Stimulated activated CD4-positive, alpha-beta T cell treated with anti-CD3 and anti-CD28 coated beads, Interleukin-1b, Interleukin-23, amount 100 ng/mL, for 48 hours (primary cell): ENCODE measurements around the gene FAM110C.
A peak's percentile ranks its signal among the peaks of the same experiment; 100 is the strongest.
"Not testable (repeated sequence)": the region's sequence is repeated elsewhere in the genome, so short reads cannot be mapped to it uniquely, and the experiment has no call there.

Experiments used
- DNase-seq: peaks from one replicate; pipeline ENCODE4 v3.0.0-alpha.2; 2020

The FAM110C gene

GRCh38 chr2:46471-47345, at the start of gene FAM110C:
FAM110C (minus strand) TSS chr2:46505; CDS start chr2:46385, 120 bp downstream.
- peak; percentile 24 for DNase-seq

- DNase-seq, result no peak
Measured at GRCh38 chr2:92326-92725, 46.0 kb upstream of the FAM110C start.

- DNase-seq, result no peak
Measured at GRCh38 chr2:90645-91312, 44.5 kb upstream of the FAM110C start.

GRCh38 chr2:85761-86160, 39.5 kb upstream of the FAM110C start:
- DNase-seq, result no peak

- no peak for DNase-seq
Measured at GRCh38 chr2:84121-84520, 37.8 kb upstream of the FAM110C start.

GRCh38 chr2:80971-81736, 34.8 kb upstream of the FAM110C start:
- DNase-seq, result no peak

- DNase-seq, result no peak
Measured at GRCh38 chr2:80378-80777, 34.1 kb upstream of the FAM110C start.

GRCh38 chr2:71309-72035, 25.2 kb upstream of the FAM110C start:
- DNase-seq, result no peak

- no peak for DNase-seq
Measured at GRCh38 chr2:69366-70344, 23.4 kb upstream of the FAM110C start.

- not testable (repeated sequence) for DNase-seq
Measured at GRCh38 chr2:68637-69036, 22.3 kb upstream of the FAM110C start.

GRCh38 chr2:66853-67252, 20.5 kb upstream of the FAM110C start:
- DNase-seq, result no peak

- no peak for DNase-seq
Measured at GRCh38 chr2:65121-65520, 18.8 kb upstream of the FAM110C start.

GRCh38 chr2:55587-56448, 9.5 kb upstream of the FAM110C start:
- DNase-seq, result no peak

- no peak for DNase-seq
Measured at GRCh38 chr2:51613-52012, 5.3 kb upstream of the FAM110C start.

- no peak for DNase-seq
Measured at GRCh38 chr2:47737-48136, 1.4 kb upstream of the FAM110C start.

- DNase-seq, result no peak
Measured at GRCh38 chr2:47346-47725, 1.0 kb upstream of the FAM110C start.

- no peak for DNase-seq
Measured at GRCh38 chr2:46131-46470, 204 bp downstream of the FAM110C start.

GRCh38 chr2:45342-46130, 769 bp downstream of the FAM110C start:
- no peak for DNase-seq

GRCh38 chr2:44748-45341, 1.5 kb downstream of the FAM110C start:
- DNase-seq, result no peak

GRCh38 chr2:42788-43187, 3.5 kb downstream of the FAM110C start:
- no peak for DNase-seq
